Transverse colon (tissue), 4 donors: ENCODE measurements around the gene APOBR. TPM values are rescaled to one million over a fixed set of nuclear protein-coding genes. Genes with fewer than 3 reads are reported as not detected.

Experiments used
- DNase-seq: peaks from one replicate; pipeline ENCODE4 v3.0.0-alpha.2; 2019
- H3K27ac ChIP-seq, 4 donors: fragments of 200-600 bp; sonication (generic); 2 replicates each; pipeline ENCODE4 v1.5.1; 2016 to 2018; ENCODE audit warnings: inconsistent platforms in 4 of 4
- H3K27me3 ChIP-seq: fragments of 200-600 bp; sonication (generic); 2 replicates; pipeline ENCODE4 v1.5.1; 2017; ENCODE audit warnings: inconsistent platforms
- H3K36me3 ChIP-seq, 4 donors: fragments of 200-600 bp; sonication (generic); 2 replicates each; pipeline ENCODE4 v1.5.1; 2017 to 2019; ENCODE audit warnings: inconsistent platforms in 4 of 4
- H3K4me1 ChIP-seq, 4 donors: fragments of 200-600 bp; sonication (generic); 2 replicates each; pipeline ENCODE4 v1.5.1; 2017 to 2020; ENCODE audit warnings: inconsistent platforms in 4 of 4
- H3K4me3 ChIP-seq, 4 donors: fragments of 200-600 bp; sonication (generic); 1 replicate in 1 of 4; 2 replicates in 3 of 4; pipeline versions ENCODE4 v1.5.1 to v1.6.1; 2017 to 2019; ENCODE audit warnings: inconsistent platforms in 4 of 4
- H3K9me3 ChIP-seq, 2 donors: fragments of 200-600 bp; sonication (generic); 2 replicates each; pipeline ENCODE4 v1.5.1; 2017 to 2019; ENCODE audit warnings: inconsistent platforms in 2 of 2
- CTCF ChIP-seq, 5 experiments: fragments of 200-600 bp in 3 of 5; fragments of 450-650 bp in 2 of 5; sonication (generic) in 3 of 5; IDR thresholded peaks; 1 replicate in 2 of 5; 2 replicates in 3 of 5; pipeline ENCODE4 v1.5.1; 2016 to 2017; ENCODE audit warnings: antibody characterized with exemption in 5 of 5, inconsistent platforms in 3 of 5, mild to moderate bottlenecking in 2 of 5, moderate library complexity in 1 of 5
- EP300 ChIP-seq: sonication (generic); formaldehyde crosslinking; IDR thresholded peaks from one replicate; pipeline ENCODE4 v1.6.1; 2017; ENCODE audit warnings: antibody characterized with exemption, low read depth
- POLR2A ChIP-seq: fragments of 450-650 bp; IDR thresholded peaks from one replicate; pipeline ENCODE4 v1.6.1; 2016; ENCODE audit warnings: antibody characterized with exemption, mild to moderate bottlenecking, moderate library complexity
- POLR2AphosphoS5 ChIP-seq, 3 donors: sonication (generic); formaldehyde crosslinking; IDR thresholded peaks; one replicate each; pipeline ENCODE4 v1.6.1; 2016; ENCODE audit warnings: antibody characterized with exemption in 3 of 3
- WGBS, 2 donors: methylation state at CpG; one replicate each; pipeline ENCODE4 v1.1.5; 2018; ENCODE audit warnings: low coverage in 1 of 2; 5-methylcytosine and 5-hydroxymethylcytosine counted together
- in situ Hi-C, 4 donors: fragments of 200-750 bp; cut with MboI; loops; one replicate each; pipeline versions ENCODE4 v1.15.0 to v1.15.1; 2017; ENCODE audit warnings: low sequenced_read_pairs in 3 of 4, low pct_ligation_motif_present in 1 of 4, low pct_unique_long_range_greater_than_20kb in 1 of 4
- intact Hi-C: fragments of 100-400 bp; cut with DNase I; formaldehyde crosslinking; loops from one replicate; pipeline ENCODE4 v1.15.1; 2023; ENCODE audit warnings: low total_unique reads
- total RNA-seq, 4 donors: library from RNA; depleted of rRNA; stranded (reverse); fragments of >200 nt; gene quantifications; one replicate each; pipeline ENCODE4 v1.1.0, GENCODE V29; 2016

Gene APOBR
- total RNA-seq, 4 donors from 2014 or later: 60.0 to 96.9 (median 61.7) TPM

- TF ChIP-seq EP300 (no peak), CTCF (IDR thresholded peaks at IDR 0.05) (no peak), POLR2A (no peak), POLR2AphosphoS5 (IDR thresholded peaks at IDR 0.05) (no peak)
- intact Hi-C loops (no loop called here), in situ Hi-C loops (no loop called here)
- WGBS, 2 donors: 96% methylated on average over 5 of the region's 7 CpGs; no CpG with 5 or more reads in 1 of the 2 donors
- no peaks in the 10 kb centered on the region for H3K4me1 ChIP-seq
- H3K27ac ChIP-seq: no peak overlapping the region
- no peaks in the 10 kb centered on the region for H3K36me3 ChIP-seq
- no peaks in the 10 kb centered on the region for H3K27me3 ChIP-seq
- no peak for DNase-seq
- no peak overlapping the region for H3K4me3 ChIP-seq
- H3K9me3 ChIP-seq: no peaks in the 10 kb centered on the region
These were observed 19.8 kb downstream of the APOBR start for GRCh38 chr16:28514246-28514645.

- no peaks in the 10 kb centered on the region for H3K27me3 ChIP-seq
- no peak overlapping the region for H3K27ac ChIP-seq
- H3K4me3 ChIP-seq: no peak overlapping the region
- TF ChIP-seq EP300 (no peak), CTCF (IDR thresholded peaks at IDR 0.05) (no peak), POLR2AphosphoS5 (IDR thresholded peaks at IDR 0.05) (no peak), POLR2A (no peak)
- WGBS, 2 donors: 75 to 80% methylated on average over 4 to 7 of the region's 7 CpGs
- in situ Hi-C loops (no loop called here), intact Hi-C loops (no loop called here)
- H3K4me1 ChIP-seq: peaks cover 0 to 11% (median 2%) of the 10 kb centered on the region in 4 donors
- no peaks in the 10 kb centered on the region for H3K36me3 ChIP-seq
- no peak for DNase-seq
- H3K9me3 ChIP-seq: no peaks in the 10 kb centered on the region
These were observed 26.2 kb downstream of the APOBR start for GRCh38 chr16:28520672-28521071.

GRCh38 chr16:28521436-28521835, 27.0 kb downstream of the APOBR start:
- in situ Hi-C loops (no loop called here), intact Hi-C loops (no loop called here)
- Histone ChIP-seq H3K9me3 (no peaks in the 10 kb centered on the region), H3K4me1 (peaks cover 0 to 16% (median 4%) of the 10 kb centered on the region in 4 donors), H3K27me3 (no peaks in the 10 kb centered on the region), H3K27ac (no peak overlapping the region), H3K4me3 (no peak overlapping the region), H3K36me3 (no peaks in the 10 kb centered on the region)
- TF ChIP-seq POLR2A: no peak
- TF ChIP-seq EP300: no peak
- TF ChIP-seq POLR2AphosphoS5 (IDR thresholded peaks at IDR 0.05): no peak
- TF ChIP-seq CTCF (IDR thresholded peaks at IDR 0.05): no peak
- no peak for DNase-seq
- 90 to 93% methylated on average over 4 to 6 of the region's 6 CpGs for WGBS, 2 donors

GRCh38 chr16:28522792-28523191, 28.3 kb downstream of the APOBR start:
- intact Hi-C loops (no loop called here), in situ Hi-C loops (no loop called here)
- no peak overlapping the region for H3K4me3 ChIP-seq
- no peaks in the 10 kb centered on the region for H3K9me3 ChIP-seq
- H3K36me3 ChIP-seq: no peaks in the 10 kb centered on the region
- no peaks in the 10 kb centered on the region for H3K27me3 ChIP-seq
- TF ChIP-seq POLR2AphosphoS5 (IDR thresholded peaks at IDR 0.05) (no peak), EP300 (no peak), CTCF (IDR thresholded peaks at IDR 0.05) (no peak), POLR2A (no peak)
- peaks cover 0 to 18% (median 5%) of the 10 kb centered on the region in 4 donors for H3K4me1 ChIP-seq
- WGBS, 2 donors: 61 to 76% methylated on average over 5 to 8 of the region's 11 CpGs
- no peak for DNase-seq
- no peak overlapping the region for H3K27ac ChIP-seq
